Uterus (tissue), 2 donors: ENCODE data around the gene GNG11.

Experiments used
- POLR2A ChIP-seq, 2 donors: fragments of 450-650 bp; IDR thresholded peaks; one replicate each; pipeline ENCODE4 v1.6.1; 2016; ENCODE audit warnings: antibody characterized with exemption in 2 of 2, mild to moderate bottlenecking in 1 of 2, moderate library complexity in 1 of 2
- TF ChIP-seq, protein P1 (sequence below), 4 experiments: fragments of 200-600 bp in 2 of 4; fragments of 450-650 bp in 2 of 4; sonication (generic) in 2 of 4; IDR thresholded peaks; one replicate each; pipeline ENCODE4 v1.5.1; 2016 to 2019; ENCODE audit warnings: antibody characterized with exemption in 4 of 4, mild to moderate bottlenecking in 2 of 4, moderate library complexity in 1 of 4

DNA sequence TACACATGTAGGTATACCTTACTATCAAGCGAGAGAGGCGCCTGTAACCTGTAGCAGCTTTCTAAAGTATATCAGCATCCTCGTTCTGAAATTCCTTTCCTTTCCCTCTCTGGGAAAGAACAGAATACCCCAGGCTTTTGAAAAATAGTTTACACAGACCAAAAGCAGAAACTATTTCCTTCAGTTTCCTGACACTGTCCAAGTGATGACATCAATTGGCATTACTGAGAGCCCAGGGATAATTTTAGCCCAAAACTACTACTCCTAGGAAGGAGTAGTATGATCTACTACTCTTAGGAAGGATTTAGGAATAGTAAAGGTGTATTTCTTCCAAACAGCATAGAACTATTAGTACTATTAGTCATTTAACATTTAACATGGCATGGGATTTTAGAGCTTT, 6.0 kb downstream of the GNG11 start:
- TF ChIP-seq, protein P1, sequence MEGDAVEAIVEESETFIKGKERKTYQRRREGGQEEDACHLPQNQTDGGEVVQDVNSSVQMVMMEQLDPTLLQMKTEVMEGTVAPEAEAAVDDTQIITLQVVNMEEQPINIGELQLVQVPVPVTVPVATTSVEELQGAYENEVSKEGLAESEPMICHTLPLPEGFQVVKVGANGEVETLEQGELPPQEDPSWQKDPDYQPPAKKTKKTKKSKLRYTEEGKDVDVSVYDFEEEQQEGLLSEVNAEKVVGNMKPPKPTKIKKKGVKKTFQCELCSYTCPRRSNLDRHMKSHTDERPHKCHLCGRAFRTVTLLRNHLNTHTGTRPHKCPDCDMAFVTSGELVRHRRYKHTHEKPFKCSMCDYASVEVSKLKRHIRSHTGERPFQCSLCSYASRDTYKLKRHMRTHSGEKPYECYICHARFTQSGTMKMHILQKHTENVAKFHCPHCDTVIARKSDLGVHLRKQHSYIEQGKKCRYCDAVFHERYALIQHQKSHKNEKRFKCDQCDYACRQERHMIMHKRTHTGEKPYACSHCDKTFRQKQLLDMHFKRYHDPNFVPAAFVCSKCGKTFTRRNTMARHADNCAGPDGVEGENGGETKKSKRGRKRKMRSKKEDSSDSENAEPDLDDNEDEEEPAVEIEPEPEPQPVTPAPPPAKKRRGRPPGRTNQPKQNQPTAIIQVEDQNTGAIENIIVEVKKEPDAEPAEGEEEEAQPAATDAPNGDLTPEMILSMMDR (IDR thresholded peaks at IDR 0.05) = no peak
- no peak for TF ChIP-seq POLR2A (IDR thresholded peaks at IDR 0.05)
